Activated T-cell treated with anti-CD3 and anti-CD28 coated beads, Interleukin-2, amount 50 U/mL, for 4 hours (primary cell): ENCODE measurements around the gene EXOSC10. TPM values are rescaled to one million over a fixed set of nuclear protein-coding genes. Genes with fewer than 3 reads are reported as not detected.
"Not testable (repeated sequence)": the region's sequence is repeated elsewhere in the genome, so short reads cannot be mapped to it uniquely, and the experiment has no call there.

Source experiments
- ATAC-seq, 2 donors: fragments of 200-7000 bp; cut with Tn5 transposase; one replicate each; pipeline ENCODE4 v1.10.0; 2021
- DNase-seq: peaks from one replicate; pipeline ENCODE4 v3.0.0-alpha.2; 2020
- H3K27me3 Mint-ChIP-seq: one replicate; pipeline ENCODE4 v1.8.0; 2021; ENCODE audit warnings: low read depth, mixed read lengths
- H3K36me3 Mint-ChIP-seq: one replicate; pipeline ENCODE4 v1.8.0; 2022; ENCODE audit warnings: mixed read lengths; ENCODE audit not compliant: insufficient read depth
- H3K4me1 Mint-ChIP-seq: one replicate; pipeline ENCODE4 v1.8.0; 2021; ENCODE audit warnings: low read depth, mixed read lengths
- H3K4me3 Mint-ChIP-seq: one replicate; pipeline ENCODE4 v1.8.0; 2021; ENCODE audit warnings: mild to moderate bottlenecking, moderate library complexity, mixed read lengths
- H3K9me3 Mint-ChIP-seq: one replicate; pipeline ENCODE4 v1.8.0; 2021; ENCODE audit warnings: mixed read lengths
- total RNA-seq, 3 donors: library from RNA; stranded (reverse); gene quantifications; one replicate each; pipeline ENCODE4 v1.2.1, GENCODE V29; 2021

Gene EXOSC10
- total RNA-seq, 3 donors from 2014 or later = 82.8 to 86.6 (median 85.1) TPM

DNA sequence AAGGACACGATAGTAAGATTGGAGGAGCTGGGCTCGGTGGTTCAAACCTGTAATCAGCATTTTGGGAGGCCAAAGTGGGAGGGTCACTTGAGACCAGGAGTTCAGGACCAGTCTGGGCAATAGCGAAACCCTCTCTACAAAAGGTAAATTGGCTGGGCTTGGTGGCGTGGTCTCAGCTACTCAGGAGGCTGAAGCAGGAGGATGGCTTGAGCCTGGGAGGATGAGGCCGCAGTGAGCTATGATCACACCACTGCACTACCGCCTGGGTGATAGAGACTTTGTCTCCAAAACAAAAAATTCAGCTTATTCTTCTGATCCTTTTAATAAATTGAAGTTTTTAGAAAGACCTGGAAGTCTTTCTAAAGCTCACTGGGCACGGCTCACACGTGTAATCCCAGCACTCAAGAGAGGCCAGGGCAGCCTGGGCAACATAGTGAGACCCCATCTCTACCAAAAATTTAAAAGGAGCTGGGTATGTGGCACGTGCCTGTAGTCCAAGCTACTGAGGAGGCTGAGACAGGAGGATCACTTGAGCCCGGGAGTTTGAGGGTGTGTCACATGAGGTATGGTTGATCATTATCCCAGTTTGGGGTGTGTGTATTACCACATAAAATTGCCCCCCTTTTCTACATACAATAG lies 67.9 kb downstream of the EXOSC10 start:
- Mint-ChIP-seq H3K4me3 (no peak overlapping the region), H3K27me3 (no peaks in the 10 kb centered on the region), H3K4me1 (peaks cover 2% of the 10 kb centered on the region), H3K36me3 (peaks cover 9% of the 10 kb centered on the region), H3K9me3 (no peaks in the 10 kb centered on the region)
- no peak for DNase-seq
- peak; percentile 7 to 18 for ATAC-seq

DNA sequence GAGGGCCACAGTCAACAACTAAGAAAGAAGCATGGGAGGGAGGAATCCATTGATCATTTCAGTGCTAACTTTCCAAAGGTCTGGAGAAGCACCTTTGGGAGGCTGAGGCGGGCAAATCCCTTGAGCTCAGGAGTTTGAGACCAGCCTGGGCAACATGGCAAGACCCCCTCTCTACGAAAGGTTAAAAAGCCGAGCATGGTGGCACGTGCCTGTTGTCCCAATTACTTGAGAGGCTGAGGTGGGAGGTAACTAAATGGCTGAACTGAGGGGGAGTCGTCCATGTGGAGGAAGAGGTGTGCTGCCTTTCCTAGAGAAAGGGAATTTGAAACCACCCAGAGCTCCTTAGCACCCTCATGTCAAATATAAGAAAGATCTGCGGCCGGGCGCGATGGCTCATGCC lies 68.8 kb downstream of the EXOSC10 start:
- DNase-seq = no peak
- peaks cover 3% of the 10 kb centered on the region for H3K4me1 Mint-ChIP-seq
- ATAC-seq = no peak

DNA sequence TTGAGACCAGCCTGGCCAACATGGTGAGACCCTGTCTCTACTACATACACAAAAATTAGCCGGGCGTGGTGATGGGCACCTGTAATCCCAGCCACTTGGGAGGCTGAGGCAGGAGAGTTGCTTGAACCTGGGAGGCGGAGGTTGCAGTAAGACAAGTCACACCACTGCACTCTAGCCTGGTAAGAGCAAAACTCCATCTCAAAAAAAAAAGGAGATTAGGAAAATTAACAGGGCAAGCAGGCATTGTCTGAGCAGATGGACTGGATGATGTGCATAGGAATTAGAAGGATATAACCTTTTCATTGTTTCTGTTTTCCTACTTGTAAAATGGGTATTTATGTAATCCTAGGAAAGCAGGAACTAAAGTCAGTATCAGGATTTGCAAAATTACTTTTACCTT lies 71.7 kb downstream of the EXOSC10 start:
- H3K4me3 Mint-ChIP-seq = no peak overlapping the region
- no peak for DNase-seq
- ATAC-seq = no peak
- H3K9me3 Mint-ChIP-seq = no peaks in the 10 kb centered on the region
- H3K4me1 Mint-ChIP-seq = peaks cover 17% of the 10 kb centered on the region
- no peaks in the 10 kb centered on the region for H3K27me3 Mint-ChIP-seq
- peaks cover 30% of the 10 kb centered on the region for H3K36me3 Mint-ChIP-seq

More for the DNA sequence above, 68.8 kb downstream of the EXOSC10 start:
- no peak overlapping the region for H3K4me3 Mint-ChIP-seq
- no peaks in the 10 kb centered on the region for H3K27me3 Mint-ChIP-seq
- no peaks in the 10 kb centered on the region for H3K9me3 Mint-ChIP-seq
- peaks cover 12% of the 10 kb centered on the region for H3K36me3 Mint-ChIP-seq

DNA sequence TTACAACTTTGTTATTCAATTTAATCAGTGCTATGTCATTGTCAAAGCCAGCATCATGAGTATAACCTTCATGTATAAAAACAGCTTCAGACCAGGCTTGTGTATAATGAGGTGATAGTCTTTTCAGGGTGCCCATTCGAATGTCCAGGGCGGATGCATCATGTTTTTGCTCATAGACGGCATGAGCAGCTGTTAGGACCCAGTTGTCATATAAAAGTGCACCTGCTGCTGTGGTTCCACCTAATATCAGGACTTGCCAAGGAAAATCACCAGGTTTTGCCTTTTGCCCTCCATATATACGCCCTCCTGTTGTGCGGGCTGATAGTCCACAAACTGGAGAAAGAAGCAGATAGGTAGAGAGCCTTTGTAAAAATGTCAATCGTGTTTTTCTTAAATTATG lies 72.4 kb downstream of the EXOSC10 start:
- peaks cover 34% of the 10 kb centered on the region for H3K36me3 Mint-ChIP-seq
- no peak overlapping the region for H3K4me3 Mint-ChIP-seq
- DNase-seq = no peak
- H3K27me3 Mint-ChIP-seq = no peaks in the 10 kb centered on the region
- no peaks in the 10 kb centered on the region for H3K9me3 Mint-ChIP-seq
- peaks cover 19% of the 10 kb centered on the region for H3K4me1 Mint-ChIP-seq
- no peak for ATAC-seq

DNA sequence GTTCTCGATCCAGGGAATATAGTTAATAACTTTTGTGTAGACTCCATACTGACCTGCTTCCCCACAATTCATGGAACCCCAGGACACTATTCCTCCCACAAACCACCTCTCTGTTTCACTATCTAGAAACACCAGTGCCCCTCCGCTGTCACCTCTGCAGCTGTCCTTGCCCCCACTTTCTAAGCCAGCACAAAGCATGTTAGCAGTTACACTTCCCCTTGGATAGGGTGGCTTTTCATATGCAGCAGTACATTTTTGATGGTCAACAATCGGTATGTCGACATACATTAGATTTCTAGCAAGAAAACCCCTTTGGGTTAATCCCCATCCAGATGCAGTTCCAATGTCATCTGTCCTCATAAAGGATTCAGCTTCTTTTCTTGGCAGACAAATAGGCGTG lies 72.8 kb downstream of the EXOSC10 start:
- H3K36me3 Mint-ChIP-seq = peaks cover 39% of the 10 kb centered on the region
- H3K4me1 Mint-ChIP-seq = peaks cover 22% of the 10 kb centered on the region
- no peaks in the 10 kb centered on the region for H3K9me3 Mint-ChIP-seq
- H3K27me3 Mint-ChIP-seq = no peaks in the 10 kb centered on the region
- DNase-seq = no peak
- H3K4me3 Mint-ChIP-seq = no peak overlapping the region
- no peak for ATAC-seq

DNA sequence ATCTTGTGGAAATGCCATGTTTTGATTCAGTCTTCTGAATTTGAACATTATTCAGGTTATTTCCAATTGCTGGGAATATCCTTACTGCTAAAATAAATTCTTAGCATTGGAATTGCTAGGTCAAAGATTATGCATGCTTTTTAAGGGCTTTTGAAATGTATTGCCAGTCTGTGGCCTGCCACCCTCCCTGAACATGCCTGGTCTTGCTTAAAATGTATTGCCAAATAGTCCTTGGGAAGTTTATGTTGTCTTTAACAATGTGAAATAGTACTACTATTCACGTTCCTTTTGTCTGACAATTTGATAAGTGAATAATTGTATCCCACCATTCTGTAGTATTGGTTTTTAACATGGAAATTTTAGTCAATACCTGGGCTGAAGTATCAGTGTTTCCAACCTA lies 73.6 kb downstream of the EXOSC10 start:
- Mint-ChIP-seq H3K36me3 (peaks cover 45% of the 10 kb centered on the region), H3K4me1 (peaks cover 23% of the 10 kb centered on the region), H3K4me3 (no peak overlapping the region), H3K27me3 (no peaks in the 10 kb centered on the region), H3K9me3 (no peaks in the 10 kb centered on the region)
- no peak for DNase-seq
- no peak for ATAC-seq

DNA sequence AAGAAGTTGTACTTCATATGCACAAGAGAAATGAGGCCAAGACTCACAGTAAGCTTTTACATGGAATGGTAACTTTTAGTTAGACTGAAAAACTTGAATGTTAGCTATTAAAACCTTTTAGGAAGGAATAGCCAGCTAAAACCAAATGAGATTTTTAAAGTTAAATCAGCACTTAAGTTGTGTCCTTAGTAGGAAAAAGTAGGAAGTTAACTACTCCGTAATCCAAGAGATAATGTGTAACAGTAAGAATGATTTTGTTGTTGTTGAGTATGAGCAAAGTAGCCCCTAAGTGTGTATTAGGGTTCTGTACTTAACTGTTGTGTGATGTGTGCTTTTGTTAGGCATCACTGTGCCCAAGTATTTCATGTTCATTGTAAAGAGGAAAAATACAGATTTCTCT lies 74.1 kb downstream of the EXOSC10 start:
- H3K4me1 Mint-ChIP-seq = peaks cover 23% of the 10 kb centered on the region
- H3K4me3 Mint-ChIP-seq = no peak overlapping the region
- no peaks in the 10 kb centered on the region for H3K9me3 Mint-ChIP-seq
- ATAC-seq = no peak
- peaks cover 45% of the 10 kb centered on the region for H3K36me3 Mint-ChIP-seq
- no peak for DNase-seq
- H3K27me3 Mint-ChIP-seq = no peaks in the 10 kb centered on the region

DNA sequence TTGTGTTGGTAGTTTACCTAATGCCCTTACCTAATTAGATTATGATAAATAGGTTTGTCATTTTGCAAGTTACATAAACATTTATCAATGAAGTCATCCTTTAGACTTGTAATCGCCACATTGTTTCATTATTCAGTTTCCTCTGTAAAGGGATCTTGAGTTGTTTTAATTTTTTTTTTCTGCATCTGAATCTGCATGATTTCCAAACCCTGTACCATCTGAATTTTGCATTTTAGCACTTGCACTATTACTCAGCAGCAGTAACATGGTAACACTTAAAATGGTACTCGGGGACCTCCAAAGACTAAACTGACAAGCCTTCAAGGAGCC lies 74.8 kb downstream of the EXOSC10 start:
- no peak for DNase-seq
- Mint-ChIP-seq H3K27me3 (no peaks in the 10 kb centered on the region), H3K9me3 (no peaks in the 10 kb centered on the region), H3K36me3 (peaks cover 43% of the 10 kb centered on the region), H3K4me1 (peaks cover 23% of the 10 kb centered on the region), H3K4me3 (no peak overlapping the region)
- ATAC-seq = no peak

DNA sequence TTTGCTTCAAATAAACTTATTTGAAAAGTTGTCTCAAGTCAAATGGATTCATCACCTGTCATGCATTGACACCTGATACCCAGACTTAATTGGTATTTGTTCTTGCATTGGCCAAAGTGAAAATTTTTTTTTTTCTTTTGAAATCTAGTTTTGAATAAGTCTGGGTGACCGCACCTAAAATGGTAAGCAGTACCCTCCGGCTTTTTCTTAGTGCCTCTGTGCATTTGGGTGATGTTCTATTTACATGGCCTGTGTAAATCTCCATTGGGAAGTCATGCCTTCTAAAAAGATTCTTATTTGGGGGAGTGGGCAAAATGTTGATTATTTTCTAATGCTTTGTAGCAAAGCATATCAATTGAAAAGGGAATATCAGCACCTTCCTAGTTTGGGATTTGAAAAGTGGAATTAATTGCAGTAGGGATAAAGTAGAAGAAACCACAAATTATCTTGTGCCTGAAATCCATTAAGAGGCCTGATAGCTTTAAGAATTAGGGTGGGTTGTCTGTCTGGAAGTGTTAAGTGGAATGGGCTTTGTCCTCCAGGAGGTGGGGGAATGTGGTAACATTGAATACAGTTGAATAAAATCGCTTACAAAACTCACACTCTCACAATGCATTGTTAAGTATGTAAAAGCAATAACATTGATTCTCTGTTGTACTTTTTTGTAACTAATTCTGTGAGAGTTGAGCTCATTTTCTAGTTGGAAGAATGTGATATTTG lies 75.4 kb downstream of the EXOSC10 start:
- Mint-ChIP-seq H3K27me3 (no peaks in the 10 kb centered on the region), H3K4me1 (peaks cover 23% of the 10 kb centered on the region), H3K9me3 (no peaks in the 10 kb centered on the region), H3K36me3 (peaks cover 43% of the 10 kb centered on the region), H3K4me3 (no peak overlapping the region)
- ATAC-seq (no peak), DNase-seq (no peak)

DNA sequence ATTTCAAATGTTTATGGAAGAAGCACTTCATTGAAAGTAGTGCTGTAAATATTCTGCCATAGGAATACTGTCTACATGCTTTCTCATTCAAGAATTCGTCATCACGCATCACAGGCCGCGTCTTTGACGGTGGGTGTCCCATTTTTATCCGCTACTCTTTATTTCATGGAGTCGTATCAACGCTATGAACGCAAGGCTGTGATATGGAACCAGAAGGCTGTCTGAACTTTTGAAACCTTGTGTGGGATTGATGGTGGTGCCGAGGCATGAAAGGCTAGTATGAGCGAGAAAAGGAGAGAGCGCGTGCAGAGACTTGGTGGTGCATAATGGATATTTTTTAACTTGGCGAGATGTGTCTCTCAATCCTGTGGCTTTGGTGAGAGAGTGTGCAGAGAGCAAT lies 76.5 kb downstream of the EXOSC10 start:
- Mint-ChIP-seq H3K27me3 (no peaks in the 10 kb centered on the region), H3K9me3 (no peaks in the 10 kb centered on the region), H3K36me3 (peaks cover 52% of the 10 kb centered on the region), H3K4me3 (no peak overlapping the region), H3K4me1 (peaks cover 28% of the 10 kb centered on the region)
- no peak for DNase-seq
- ATAC-seq = no peak

DNA sequence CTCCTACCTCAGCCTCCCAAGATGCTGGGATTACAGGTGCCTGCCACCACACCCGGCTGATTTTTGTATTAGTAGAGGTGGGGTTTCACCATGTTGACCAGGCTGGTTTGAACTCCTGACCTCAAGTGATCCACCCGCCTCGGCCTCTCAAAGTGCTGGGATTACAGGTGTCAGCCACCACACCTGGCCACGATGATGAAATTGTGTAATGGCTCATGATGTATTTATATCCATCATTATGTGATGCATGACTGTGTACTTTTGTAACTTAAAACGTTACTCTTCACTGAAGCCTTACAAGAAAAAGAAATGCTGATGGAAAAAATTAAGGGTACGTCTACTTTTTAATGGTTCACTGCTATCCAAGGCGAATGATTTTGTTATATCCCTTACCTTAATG lies 79.7 kb downstream of the EXOSC10 start:
- Mint-ChIP-seq H3K36me3 (peaks cover 53% of the 10 kb centered on the region), H3K9me3 (no peaks in the 10 kb centered on the region), H3K4me3 (no peak overlapping the region), H3K27me3 (no peaks in the 10 kb centered on the region), H3K4me1 (peaks cover 38% of the 10 kb centered on the region)
- ATAC-seq = no peak
- DNase-seq = no peak

DNA sequence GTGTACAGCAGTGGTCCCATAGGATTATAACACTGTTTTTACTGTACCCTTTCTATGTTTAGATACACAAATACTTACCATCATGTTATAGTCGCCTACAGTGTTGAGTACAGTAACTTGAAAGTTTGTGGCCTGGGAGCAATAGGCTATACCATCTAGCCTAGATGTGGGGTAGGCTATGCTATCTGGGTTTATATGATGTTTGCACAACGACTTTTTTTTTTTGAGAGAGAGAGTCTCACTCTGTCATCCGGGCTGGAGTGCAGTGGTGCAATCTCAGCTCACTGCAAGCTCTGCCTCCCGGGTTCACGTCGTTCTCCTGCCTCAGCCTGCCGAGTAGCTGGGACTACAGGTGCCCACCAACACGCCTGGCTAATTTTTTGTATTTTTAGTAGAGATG lies 80.3 kb downstream of the EXOSC10 start:
- H3K9me3 Mint-ChIP-seq, H3K4me3 Mint-ChIP-seq, ATAC-seq, H3K27me3 Mint-ChIP-seq, DNase-seq: not testable (repeated sequence)
- H3K36me3 Mint-ChIP-seq = peaks cover 53% of the 10 kb centered on the region
- H3K4me1 Mint-ChIP-seq = peaks cover 40% of the 10 kb centered on the region

Other genes starting within 250 kb of the EXOSC10 start
- 100 to 1,000 TPM; 196 to 208 (median 201) TPM for gene TARDBP, start 87.2 kb downstream of the EXOSC10 start, total RNA-seq
- 1 to 10 TPM in 1 of 3 donors, under 1 TPM in 2; 0.48 to 1.0 (median 0.50) TPM for gene MASP2, start 52.6 kb downstream of the EXOSC10 start, total RNA-seq
- 100 to 1,000 TPM; 622 to 706 (median 667) TPM for gene SRM, start 39.9 kb downstream of the EXOSC10 start, total RNA-seq
- not detected for gene ANGPTL7, start 89.5 kb upstream of the EXOSC10 start, total RNA-seq
- gene MTOR, start 162.7 kb upstream of the EXOSC10 start, total RNA-seq = 10 to 100 TPM; 46.4 to 49.6 (median 47.9) TPM
- gene UBIAD1, start 173.3 kb upstream of the EXOSC10 start, total RNA-seq = 10 to 100 TPM; 46.1 to 57.8 (median 47.4) TPM